Sciatic nerve (tissue), 2 donors: ENCODE results near the gene OR9I1. TPM values are rescaled to one million over a fixed set of nuclear protein-coding genes. Genes with fewer than 3 reads are reported as not detected.

Experiments used
- ATAC-seq: fragments of 200-7000 bp; cut with Tn5 transposase; one replicate; pipeline ENCODE4 v1.9.1; 2020; ENCODE audit warnings: mild to moderate bottlenecking, moderate library complexity
- DNase-seq: peaks from one replicate; pipeline ENCODE4 v3.0.0-alpha.2; 2020; ENCODE audit warnings: low spot score
- intact Hi-C: fragments of 100-400 bp; cut with DNase I; formaldehyde crosslinking; loops from one replicate; pipeline ENCODE4 v1.14.2; 2022
- total RNA-seq: library from RNA; stranded (reverse); fragmentation: NEBNext Ultra II Directional; extraction: Animal tissue kit (Norgen Biotek cat#: 25700); gene quantifications from one replicate; pipeline ENCODE4 v1.2.1, GENCODE V29; 2021
- donor health status: DM: no; HTN: no; CAD: no.
- donor health status: DM: no; HTN: no; CAD: no.

OR9I1 gene
- not detected for total RNA-seq

- no peak for DNase-seq
Measured at GRCh38 chr11:58125469-58125868, at the start of gene OR9I1. TSS of gene OR9I1 (minus strand) at chr11:58125530. CDS start at chr11:58119444, 6,086 bp downstream.

GRCh38 chr11:58165504-58166106 is 40.3 kb upstream of the OR9I1 start:
- intact Hi-C loops = no loop called here
- DNase-seq = no peak
- no peak for ATAC-seq

More at GRCh38 chr11:58125469-58125868, at the start of gene OR9I1:
- no peak for ATAC-seq
- intact Hi-C loops = no loop called here

- no peak for DNase-seq
- intact Hi-C loops = no loop called here
- ATAC-seq = no peak
Measured at GRCh38 chr11:58164990-58165389, 39.7 kb upstream of the OR9I1 start.

- intact Hi-C loops = no loop called here
- ATAC-seq (no peak), DNase-seq (no peak)
Measured at GRCh38 chr11:58164389-58164788, 39.1 kb upstream of the OR9I1 start.

GRCh38 chr11:58152781-58153180 is 27.5 kb upstream of the OR9I1 start:
- intact Hi-C loops = no loop called here
- DNase-seq (no peak), ATAC-seq (no peak)

- no peak for DNase-seq
- ATAC-seq = no peak
- intact Hi-C loops = no loop called here
Measured at GRCh38 chr11:58142761-58143160, 17.4 kb upstream of the OR9I1 start.

- intact Hi-C loops = no loop called here
- DNase-seq (no peak), ATAC-seq (no peak)
Measured at GRCh38 chr11:58135171-58135570, 9.8 kb upstream of the OR9I1 start.

- intact Hi-C loops = no loop called here
- ATAC-seq = no peak
Measured at GRCh38 chr11:58134151-58134550, 8.8 kb upstream of the OR9I1 start.

GRCh38 chr11:58133309-58134076 is 8.2 kb upstream of the OR9I1 start:
- ATAC-seq (no peak), DNase-seq (no peak)
- intact Hi-C loops = no loop called here

More at GRCh38 chr11:58134151-58134550, 8.8 kb upstream of the OR9I1 start:
- no peak for DNase-seq

GRCh38 chr11:58127350-58127749 is 2.0 kb upstream of the OR9I1 start:
- DNase-seq = no peak
- intact Hi-C loops = no loop called here
- ATAC-seq = no peak

GRCh38 chr11:58121096-58121495 is 4.2 kb downstream of the OR9I1 start:
- intact Hi-C loops = no loop called here
- ATAC-seq = no peak
- DNase-seq = no peak

- DNase-seq (no peak), ATAC-seq (no peak)
- intact Hi-C loops = no loop called here
Measured at GRCh38 chr11:58097437-58097836, 27.9 kb downstream of the OR9I1 start.

GRCh38 chr11:58086528-58086927 is 38.8 kb downstream of the OR9I1 start:
- no peak for ATAC-seq
- intact Hi-C loops = no loop called here

GRCh38 chr11:58075781-58076180 is 49.5 kb downstream of the OR9I1 start:
- no peak for ATAC-seq
- intact Hi-C loops = loop anchor here (1.0 kb wide), 1 partner anchor 43 kb away; no protein-coding TSS in a partner anchor
- no peak for DNase-seq

More at GRCh38 chr11:58086528-58086927, 38.8 kb downstream of the OR9I1 start:
- DNase-seq = no peak

- ATAC-seq = no peak
- DNase-seq = no peak
- intact Hi-C loops = no loop called here
Measured at GRCh38 chr11:58070585-58070984, 54.7 kb downstream of the OR9I1 start.

- no peak for ATAC-seq
- no peak for DNase-seq
- intact Hi-C loops = no loop called here
Measured at GRCh38 chr11:58068655-58069054, 56.7 kb downstream of the OR9I1 start.

GRCh38 chr11:58067685-58068084 is 57.6 kb downstream of the OR9I1 start:
- no peak for ATAC-seq
- no peak for DNase-seq
- intact Hi-C loops = no loop called here
